Endometrial microvascular endothelial cells (primary cell): Measurements from ENCODE around the gene CALR. TPM values are rescaled to one million over a fixed set of nuclear protein-coding genes. Genes with fewer than 3 reads are reported as not detected.
"Not testable (repeated sequence)": the region's sequence is repeated elsewhere in the genome, so short reads cannot be mapped to it uniquely, and the experiment has no call there.

Experiments
- in situ Hi-C: cut with HindIII; loops from 2 replicates; pipeline ENCODE4 v1.10.0; 2017; ENCODE audit warnings: low sequenced_read_pairs, low pct_unique_long_range_greater_than_20kb; ENCODE audit errors: inconsistent ontology term
- total RNA-seq: library from RNA; depleted of rRNA; stranded (reverse); fragments of >200 nt; gene quantifications from one replicate; pipeline ENCODE4 v1.2.3, GENCODE V29; 2015; ENCODE audit errors: inconsistent ontology term

The CALR gene
- total RNA-seq, 1 donor from 2014 or later = 1,581 TPM

DNA sequence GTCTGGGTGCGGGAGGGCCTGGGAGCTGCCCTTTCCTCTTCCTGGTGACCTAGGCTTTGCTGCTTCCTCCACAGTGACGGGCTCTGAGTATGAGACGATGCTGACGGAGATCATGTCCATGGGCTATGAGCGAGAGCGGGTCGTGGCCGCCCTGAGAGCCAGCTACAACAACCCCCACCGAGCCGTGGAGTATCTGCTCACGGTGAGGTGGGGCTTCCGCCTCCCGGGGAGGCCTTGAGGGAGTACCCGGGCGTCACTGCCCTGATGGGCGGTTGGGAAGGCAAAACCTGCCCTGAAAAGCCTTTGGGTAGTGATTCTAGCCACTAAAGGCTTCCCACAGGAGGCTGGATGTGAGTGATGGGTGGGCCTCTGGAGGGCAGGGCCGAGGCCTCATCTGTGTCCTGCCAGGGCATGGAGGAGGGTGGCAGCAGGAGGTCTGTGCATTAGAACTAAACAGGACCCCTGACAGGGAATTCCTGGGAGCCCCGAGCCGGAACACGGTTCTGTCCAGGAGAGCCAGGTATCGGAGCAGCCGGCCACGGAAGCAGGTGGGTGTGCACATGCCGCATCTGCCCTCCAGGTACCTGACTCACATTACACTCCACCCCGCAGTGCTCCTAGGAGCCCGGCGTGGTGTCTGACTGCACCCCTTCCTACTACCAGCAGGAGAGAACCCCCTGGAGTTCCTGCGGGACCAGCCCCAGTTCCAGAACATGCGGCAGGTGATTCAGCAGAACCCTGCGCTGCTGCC lies 10.4 kb downstream of the CALR start:
- in situ Hi-C loops = no loop called here

DNA sequence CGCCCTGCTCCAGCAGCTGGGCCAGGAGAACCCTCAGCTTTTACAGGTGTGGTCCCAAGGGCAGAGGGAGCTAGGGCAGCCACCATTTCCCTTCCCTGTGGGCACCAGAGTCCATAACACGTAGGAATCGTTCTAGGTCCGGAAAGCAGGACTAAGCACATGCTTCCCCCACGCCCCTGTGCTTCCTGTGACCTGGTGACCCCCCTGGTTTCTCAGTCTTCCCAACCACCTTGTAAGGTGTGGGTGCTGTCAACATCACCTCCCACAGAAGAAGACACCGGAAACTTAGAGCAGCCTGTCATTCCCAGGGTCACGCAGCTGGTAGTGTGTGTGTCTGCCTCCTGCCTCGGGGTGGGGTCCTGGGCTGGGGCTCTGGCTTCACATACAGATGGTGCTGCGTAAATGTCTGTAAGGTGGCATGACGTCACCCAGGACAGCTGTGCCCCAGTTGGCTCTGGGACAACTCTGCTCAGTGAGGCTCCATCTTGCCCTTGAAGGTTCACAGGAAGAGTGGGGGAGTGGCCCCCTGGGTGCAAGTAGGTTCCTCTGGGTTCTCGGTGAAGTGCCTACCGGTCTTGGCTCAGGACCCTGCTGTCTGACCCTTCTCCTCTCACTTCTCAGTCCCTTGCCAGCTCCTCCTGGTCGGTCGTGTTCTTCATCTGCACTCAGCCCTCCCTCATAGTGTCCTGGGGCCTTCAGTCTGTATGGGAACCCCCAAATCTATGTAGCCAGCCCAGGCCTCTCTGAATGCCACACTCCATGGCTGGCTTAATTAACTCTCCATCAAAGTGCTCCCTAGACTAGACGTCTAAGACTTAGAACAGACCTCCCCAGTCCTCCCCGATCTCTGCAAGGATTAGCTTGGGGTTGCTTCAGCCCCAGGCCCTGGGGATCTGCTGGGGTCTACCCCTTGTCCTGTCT lies 11.2 kb downstream of the CALR start:
- in situ Hi-C loops = no loop called here

DNA sequence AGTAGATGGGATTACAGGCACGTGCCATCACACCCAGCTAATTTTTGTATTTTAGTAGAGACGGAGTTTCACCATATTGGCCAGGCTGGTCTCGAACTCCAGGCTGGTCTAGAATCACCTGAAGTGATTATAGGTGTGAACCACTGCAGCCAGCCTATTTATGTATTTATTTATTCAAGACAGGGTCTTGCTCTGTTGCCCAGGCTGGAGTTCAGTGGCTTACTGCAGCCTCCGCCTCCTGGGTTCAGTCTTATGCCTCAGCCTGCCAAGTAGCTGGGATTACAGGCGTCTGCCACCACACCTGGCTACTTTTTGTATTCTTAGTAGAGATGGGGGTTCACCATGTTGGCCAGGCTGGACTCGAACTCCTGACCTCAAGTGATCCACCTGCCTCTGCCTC lies 13.6 kb downstream of the CALR start:
- in situ Hi-C loops = not testable (repeated sequence)

DNA sequence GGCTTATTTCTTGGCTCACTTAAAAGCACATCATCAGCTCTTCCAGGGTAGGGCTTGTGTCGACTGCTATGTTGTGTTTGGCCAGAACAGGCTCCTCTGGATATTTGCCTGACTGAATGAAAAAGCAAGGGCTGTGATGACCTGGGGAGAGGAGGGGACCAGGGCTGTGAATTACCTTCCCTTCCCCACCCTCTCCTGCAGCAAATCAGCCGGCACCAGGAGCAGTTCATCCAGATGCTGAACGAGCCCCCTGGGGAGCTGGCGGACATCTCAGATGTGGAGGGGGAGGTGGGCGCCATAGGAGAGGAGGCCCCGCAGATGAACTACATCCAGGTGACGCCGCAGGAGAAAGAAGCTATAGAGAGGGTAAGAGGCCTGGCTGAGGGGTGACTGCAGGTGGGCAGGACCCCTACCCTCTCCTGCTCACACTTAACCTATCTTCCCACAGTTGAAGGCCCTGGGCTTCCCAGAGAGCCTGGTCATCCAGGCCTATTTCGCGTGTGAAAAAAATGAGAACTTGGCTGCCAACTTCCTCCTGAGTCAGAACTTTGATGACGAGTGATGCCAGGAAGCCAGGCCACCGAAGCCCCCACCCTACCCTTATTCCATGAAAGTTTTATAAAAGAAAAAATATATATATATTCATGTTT lies 14.2 kb downstream of the CALR start:
- in situ Hi-C loops = no loop called here

DNA sequence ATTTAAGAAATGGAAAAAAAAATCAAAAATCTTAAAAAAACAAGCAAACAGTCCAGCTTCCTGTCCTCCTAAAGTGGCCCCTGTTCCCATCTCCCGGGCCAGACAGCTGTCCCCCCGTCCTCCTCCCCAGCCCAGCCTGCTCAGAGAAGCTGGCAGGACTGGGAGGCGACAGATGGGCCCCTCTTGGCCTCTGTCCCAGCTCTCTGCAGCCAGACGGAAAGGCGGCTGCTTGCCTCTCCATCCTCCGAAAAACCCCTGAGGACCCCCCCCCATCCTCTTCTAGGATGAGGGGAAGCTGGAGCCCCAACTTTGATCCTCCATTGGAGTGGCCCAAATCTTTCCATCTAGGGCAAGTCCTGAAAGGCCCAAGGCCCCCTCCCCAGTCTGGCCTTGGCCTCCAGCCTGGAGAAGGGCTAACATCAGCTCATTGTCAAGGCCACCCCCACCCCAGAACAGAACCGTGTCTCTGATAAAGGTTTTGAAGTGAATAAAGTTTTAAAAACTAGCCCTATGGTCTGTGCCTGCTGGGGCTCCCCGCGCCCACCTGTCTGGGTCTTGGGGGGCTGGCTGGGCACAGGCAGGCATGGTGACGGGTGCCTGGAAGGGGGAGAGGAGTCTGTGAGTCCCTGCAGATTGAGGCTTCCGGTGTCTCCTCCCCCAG lies 14.9 kb downstream of the CALR start:
- in situ Hi-C loops = no loop called here

DNA sequence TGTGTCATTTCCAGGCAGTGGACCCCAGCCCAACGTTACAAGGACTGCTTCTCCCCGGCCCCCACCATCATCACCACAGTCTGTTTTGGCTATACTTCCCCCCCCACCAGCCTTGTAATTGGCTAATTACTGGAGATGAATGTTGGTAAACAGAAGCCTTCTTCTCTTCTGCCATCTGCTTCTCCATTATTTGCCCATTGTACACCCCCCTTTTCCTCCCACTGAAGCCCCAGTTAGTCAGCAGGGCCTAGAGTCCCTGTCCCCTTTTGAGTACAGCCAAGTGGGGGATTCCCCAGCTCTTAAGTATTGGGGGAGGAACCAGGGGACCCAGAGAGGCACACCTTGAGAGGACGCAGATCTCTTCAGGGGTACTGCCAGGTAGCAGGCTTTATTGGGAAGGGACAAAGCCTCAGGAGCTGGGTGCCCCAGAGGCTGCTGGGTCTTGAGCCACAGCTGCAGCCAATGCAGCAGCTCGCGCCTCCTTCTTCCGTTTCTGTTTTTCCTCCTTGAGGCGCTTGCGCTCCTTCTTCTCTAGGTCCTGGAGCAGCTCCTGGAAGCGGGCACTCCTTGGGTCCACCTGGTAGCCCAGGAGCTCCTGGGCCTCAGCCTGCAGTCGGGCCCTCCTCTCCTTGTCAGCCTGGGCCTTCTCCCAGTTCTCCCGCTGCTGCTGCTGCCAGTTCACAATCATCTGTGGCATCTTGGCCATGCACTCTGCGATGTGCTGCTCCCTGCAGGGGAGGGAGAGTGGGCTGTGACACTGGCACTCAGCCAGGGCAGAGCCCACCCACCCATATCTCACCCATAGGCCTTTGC lies 15.6 kb downstream of the CALR start:
- in situ Hi-C loops = no loop called here

DNA sequence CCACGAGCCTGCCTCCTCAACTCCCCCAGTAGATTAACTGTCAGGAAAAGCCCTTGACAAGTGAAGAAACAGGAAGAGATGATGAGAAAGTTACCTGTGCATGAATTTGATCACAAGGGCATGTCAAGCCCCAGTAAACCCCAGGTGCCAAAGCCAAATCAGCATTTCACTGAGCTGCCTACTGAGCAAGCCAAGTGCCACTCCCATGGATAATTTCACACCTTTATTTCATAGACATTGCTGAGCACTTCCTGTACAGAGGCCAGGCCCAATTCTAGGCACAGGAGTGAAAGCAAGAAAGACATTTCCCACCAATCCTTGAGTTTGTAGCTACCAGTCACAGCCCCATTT lies 16.2 kb downstream of the CALR start:
- in situ Hi-C loops = no loop called here

DNA sequence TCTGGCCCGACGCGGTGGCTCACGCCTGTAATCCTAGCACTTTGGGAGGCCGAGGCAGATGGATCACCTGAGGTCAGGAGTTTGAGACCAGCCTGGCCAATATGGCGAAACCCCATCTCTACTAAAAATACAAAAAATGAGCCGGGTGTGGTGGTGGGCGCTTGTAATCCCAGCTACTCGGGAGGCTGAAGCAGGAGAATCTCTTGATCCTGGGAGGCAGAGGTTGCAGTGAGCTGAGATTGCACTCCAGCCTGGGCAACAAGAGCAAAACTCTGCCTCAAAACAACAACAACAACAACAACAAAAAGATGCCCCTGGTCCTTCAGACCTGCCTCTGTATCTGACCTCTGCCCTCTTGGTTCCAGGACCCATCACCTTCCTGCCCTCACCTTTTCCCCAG lies 17.2 kb downstream of the CALR start:
- in situ Hi-C loops = not testable (repeated sequence)

DNA sequence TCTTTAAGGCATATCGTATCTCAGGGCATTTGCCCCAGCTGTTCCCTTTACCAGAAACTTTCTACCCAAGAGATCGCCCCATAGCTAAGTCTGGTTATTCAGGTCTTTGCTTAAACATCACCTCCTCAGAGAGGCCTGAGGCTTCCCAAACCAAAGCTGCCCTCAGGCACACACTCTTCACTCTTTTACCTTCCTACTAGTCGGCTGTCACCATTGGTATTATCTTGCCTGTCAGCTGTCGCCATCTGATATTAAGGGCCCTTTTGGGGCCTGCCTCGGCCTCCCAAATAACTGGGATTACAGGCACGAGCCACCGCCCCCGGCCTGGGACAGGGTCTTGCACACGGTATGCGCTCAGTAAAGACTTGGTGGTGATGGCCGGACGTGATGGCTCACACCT lies 17.6 kb downstream of the CALR start:
- in situ Hi-C loops = no loop called here

DNA sequence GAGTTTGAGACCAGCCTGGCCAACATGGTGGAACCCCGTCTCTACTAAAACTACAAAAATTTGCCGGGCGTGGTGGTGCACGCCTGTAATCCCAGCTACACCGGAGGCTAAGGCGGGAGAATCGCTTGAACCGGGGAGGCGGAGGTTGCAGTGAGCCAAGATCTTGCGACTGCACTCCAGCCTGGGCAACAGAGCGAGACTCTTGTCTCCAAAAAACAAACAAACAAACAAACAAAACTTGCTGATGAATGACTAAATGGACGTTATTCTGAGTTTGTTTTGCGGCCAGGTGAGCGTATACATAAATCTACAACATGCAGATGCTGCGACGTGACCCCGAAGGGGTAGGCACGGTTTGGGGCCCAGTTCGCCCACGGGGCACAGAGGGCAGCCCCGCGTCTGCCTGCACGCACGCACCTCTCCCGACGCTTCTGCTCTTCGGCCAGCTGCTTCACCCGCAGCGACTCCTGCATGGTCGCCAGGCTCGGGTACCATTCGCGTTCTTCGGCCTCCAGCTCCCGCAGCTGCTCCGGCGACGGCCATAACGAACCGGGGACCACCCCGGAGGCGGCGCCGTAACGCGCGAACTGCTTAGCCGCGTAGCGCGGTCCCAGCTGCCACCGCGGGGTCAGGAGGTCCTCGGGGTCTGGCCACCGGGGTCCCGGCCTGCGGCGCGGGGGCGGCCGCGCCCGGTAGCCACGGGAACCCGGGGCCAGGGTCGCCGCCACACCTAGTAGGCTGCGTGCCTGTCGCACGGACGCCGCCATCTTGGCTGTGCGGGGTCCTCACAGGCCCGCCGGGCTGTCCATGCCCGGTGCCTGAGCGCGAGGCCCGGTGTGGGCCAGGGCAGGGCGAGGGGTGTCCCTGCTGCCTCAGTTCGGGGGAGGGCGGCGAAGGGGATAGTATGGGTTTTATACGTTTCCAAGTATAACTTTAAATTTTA lies 18.3 kb downstream of the CALR start, which contains the start of gene GADD45GIP1:
Gene GADD45GIP1, minus strand, starts transcription at position 778 of the 943 bp plus-strand sequence. Its CDS starts 11 bp downstream, at position 767.
- in situ Hi-C loops = no loop called here

DNA sequence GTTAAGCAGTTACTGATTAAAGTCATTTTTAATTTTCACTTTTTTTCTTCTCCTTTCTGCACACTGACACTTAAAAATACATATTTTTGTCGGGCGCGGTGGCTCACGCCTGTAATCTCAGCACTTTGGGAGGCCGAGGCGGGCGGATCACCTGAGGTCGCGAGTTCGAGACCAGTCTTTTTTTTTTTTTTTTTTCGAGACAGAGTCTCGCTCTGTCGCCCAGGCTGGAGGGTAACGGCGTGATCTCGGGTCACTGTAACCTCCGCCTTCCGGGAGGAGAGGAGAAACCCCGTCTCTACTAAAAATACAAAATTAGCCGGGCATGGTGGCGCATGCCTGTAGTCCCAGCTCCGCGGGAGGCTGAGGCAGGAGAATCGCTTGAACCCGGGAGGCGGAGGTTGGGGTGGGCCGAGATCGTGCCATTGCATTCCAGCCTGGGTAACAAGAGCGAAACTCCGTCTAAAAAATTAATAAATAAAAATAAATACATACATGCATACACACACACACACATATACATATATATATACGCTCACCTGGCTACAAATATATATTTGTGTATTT lies 19.1 kb downstream of the CALR start:
- in situ Hi-C loops = not testable (repeated sequence)

DNA sequence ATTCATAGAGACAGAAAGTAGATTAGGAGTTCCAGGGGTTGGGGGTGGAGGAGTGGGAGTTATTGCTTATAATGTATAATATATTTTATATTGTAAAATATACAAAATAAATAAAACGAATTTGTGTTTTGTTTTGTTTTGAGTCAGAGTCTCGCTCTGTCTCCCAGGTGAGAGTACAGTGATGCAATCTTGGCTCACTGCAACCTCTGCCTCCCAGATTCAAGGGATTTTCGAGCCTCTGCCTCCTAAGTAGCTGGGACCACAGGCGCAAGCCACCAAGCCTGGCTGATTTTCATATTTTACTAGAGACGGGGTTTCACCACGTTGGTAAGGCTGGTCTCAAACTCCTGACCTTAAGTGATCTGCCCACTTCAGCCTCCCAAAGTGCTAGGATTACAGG lies 21.1 kb downstream of the CALR start:
- in situ Hi-C loops = no loop called here

DNA sequence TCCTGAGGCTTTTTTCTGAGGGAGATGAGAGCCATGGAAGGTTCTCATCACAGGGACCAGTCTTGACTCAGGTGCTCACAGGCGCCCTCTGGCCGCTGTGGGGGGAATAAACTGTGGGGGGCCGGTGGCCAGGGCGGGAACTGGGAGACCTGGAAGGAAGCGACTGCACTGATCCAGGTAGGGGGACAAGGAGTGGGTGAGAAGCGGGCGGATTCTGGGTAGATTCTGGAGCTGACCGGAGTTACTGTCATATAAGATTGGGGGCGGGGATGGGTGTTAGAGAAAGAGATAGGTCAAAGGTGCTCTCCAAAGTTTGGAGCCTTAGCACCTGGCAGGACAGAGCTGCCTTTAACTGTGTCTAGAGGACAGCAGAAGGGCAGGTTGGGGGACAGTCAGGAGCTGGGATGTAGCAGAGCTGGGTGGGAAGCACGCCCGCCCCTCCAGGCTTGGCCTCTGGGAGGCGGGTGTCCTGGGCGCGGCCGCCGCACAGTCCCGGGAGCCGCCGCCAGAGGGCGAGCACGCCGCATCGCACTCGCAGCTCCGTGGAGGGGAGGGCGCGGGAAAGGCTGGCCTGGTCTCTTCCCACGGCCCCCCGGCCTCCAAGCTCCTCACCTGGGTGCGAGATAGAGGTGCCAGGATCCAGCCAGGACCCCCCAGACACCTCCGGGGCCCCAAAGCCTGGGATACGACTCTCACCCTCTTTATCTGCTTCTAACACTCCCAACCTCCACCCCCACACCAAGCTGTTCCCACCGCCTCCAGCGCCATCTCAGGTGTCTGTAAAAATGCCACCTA lies 26.8 kb downstream of the CALR start:
- in situ Hi-C loops = no loop called here

DNA sequence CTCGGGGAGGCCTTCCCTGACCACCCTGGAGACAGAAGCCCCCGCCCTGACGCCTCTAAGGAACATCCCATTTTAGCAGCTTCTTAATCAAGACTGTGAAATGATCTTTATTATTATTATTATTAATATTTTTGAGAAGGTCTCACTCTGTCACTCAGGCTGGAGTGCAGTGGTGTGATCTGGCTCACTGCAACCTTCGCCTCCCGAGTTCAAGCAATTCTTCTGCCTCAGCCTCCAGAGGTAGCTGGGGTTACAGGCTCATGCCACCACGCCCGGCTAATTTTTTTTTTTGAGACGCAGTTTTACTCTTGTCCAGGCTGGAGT lies 27.4 kb downstream of the CALR start:
- in situ Hi-C loops = no loop called here

DNA sequence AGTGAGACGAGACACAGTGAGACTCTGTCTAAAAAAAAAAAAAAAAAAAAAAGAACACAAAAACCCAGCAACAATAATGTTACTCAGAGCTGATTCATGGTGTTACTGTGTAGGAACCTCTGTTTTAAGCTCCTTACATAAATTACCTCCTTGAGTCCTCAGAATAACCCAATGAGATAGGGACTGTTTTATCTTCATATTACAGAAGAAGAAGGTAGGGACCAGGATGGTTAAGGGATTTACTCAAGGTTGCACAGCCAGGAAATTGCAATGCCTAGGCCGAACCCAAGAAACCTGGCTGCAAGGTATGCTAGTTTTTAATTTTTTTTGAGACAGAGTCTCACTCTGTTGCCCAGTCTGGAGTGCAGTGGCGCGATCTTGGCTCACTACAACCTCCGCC lies 29.5 kb downstream of the CALR start:
- in situ Hi-C loops = no loop called here

DNA sequence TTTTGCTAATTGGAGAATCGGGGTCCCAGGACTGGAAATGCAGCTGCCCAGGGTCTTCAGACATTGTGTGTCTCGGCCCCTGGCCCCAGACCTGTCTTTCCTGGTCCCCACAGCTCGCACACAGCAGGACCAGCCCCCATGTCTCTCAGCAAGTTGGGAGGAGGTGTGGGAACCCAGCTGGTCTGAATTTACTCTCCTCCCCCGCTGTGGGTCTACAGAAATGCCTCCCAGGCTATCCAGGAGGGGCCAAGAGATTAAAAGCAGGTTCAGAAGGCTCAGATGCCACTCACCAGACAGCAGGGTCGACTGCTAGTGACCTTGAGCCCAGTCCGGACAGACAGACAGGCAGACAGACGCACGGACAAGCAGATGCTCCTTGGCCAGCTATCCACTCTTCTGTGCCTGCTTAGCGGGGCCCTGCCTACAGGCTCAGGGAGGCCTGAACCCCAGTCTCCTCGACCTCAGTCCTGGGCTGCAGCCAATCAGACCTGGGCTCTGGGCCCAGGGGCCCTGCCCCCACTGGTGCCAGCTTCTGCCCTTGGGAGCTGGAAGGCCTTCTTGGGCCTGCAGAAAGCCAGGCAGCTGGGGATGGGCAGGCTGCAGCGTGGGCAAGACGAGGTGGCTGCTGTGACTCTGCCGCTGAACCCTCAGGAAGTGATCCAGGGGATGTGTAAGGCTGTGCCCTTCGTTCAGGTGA lies 31.0 kb downstream of the CALR start, which contains the start of gene DAND5:
Gene DAND5, plus strand, starts transcription at position 285 of the 697 bp plus-strand sequence. Its CDS starts 85 bp downstream, at position 370.
- in situ Hi-C loops = no loop called here
